8988T (cell line): ENCODE results near the gene ZNF584.

Experiments used
- DNase-seq: peaks from one replicate; pipeline ENCODE4 v3.0.0; 2011

ZNF584 gene

GRCh38 chr19:58466760-58467589 lies 58.5 kb downstream of the ZNF584 start, which contains the start of gene ZNF324:
ZNF324 (plus strand) TSS chr19:58467080; CDS start chr19:58469186, 2,106 bp downstream.
- peak; percentile 87 for DNase-seq
